Lower leg skin (tissue), 3 donors: ENCODE results near the gene POMGNT1.
A peak's percentile ranks its signal among the peaks of the same experiment; 100 is the strongest.

Source experiments
- POLR2A ChIP-seq, 2 donors: fragments of 450-650 bp; IDR thresholded peaks; one replicate each; pipeline ENCODE4 v1.6.1; 2016 to 2017; ENCODE audit warnings: antibody characterized with exemption in 2 of 2, mild to moderate bottlenecking in 1 of 2, moderate library complexity in 1 of 2
- TF ChIP-seq, protein P1 (sequence below), 3 donors: fragments of 450-650 bp; IDR thresholded peaks; one replicate each; pipeline ENCODE4 v1.5.1; 2016; ENCODE audit warnings: antibody characterized with exemption in 3 of 3, mild to moderate bottlenecking in 3 of 3, moderate library complexity in 2 of 3

DNA sequence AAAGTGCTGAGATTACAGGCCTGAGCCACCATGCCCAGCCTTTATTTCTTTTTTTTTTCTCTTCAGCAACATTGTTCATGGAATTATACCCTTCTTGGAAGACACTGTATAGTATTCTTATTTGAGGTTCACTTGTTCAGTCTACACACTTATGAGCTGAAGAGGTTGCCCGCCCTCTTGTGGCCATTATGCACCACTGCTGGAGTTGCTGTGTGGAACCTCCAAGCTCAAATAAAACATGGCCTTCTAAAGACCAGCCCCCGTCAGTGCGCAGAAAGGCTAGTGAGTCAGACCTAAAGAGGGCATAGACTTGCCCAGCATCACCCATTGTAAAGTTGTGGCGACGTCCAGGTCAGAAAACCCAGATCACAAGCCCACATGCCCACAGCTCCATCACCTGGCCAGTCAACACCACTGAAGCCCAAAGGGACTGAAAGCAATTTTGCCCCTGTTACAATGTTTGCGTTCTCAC lies 25.3 kb upstream of the POMGNT1 start:
- TF ChIP-seq, protein P1, sequence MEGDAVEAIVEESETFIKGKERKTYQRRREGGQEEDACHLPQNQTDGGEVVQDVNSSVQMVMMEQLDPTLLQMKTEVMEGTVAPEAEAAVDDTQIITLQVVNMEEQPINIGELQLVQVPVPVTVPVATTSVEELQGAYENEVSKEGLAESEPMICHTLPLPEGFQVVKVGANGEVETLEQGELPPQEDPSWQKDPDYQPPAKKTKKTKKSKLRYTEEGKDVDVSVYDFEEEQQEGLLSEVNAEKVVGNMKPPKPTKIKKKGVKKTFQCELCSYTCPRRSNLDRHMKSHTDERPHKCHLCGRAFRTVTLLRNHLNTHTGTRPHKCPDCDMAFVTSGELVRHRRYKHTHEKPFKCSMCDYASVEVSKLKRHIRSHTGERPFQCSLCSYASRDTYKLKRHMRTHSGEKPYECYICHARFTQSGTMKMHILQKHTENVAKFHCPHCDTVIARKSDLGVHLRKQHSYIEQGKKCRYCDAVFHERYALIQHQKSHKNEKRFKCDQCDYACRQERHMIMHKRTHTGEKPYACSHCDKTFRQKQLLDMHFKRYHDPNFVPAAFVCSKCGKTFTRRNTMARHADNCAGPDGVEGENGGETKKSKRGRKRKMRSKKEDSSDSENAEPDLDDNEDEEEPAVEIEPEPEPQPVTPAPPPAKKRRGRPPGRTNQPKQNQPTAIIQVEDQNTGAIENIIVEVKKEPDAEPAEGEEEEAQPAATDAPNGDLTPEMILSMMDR (IDR thresholded peaks at IDR 0.05) = peak in 2 of 3 donors; percentile 64 to 78
- TF ChIP-seq POLR2A (IDR thresholded peaks at IDR 0.05) = no peak
